AG04449 (cell line): Measurements from ENCODE around the gene MORN4.

Experiments used
- CTCF ChIA-PET: fragments of 350-600 bp; formaldehyde crosslinking; extraction: SDS; loops from one replicate; lab custom pipeline; 2021; ENCODE audit warnings: antibody characterized with exemption; lab: Yijun Ruan, JAX
- POLR2A ChIA-PET: fragments of 400-600, 350-600 bp; formaldehyde crosslinking; extraction: SDS; loops from one replicate; lab custom pipeline; 2020; ENCODE audit warnings: antibody characterized with exemption, inconsistent platforms; lab: Yijun Ruan, JAX
- DNase-seq: peaks from one replicate; pipeline ENCODE4 v3.0.0-alpha.2; 2010; ENCODE audit warnings: low read depth, low spot score
- H3K4me3 ChIP-seq: 2 replicates; pipeline ENCODE4 v1.5.1; 2011; ENCODE audit warnings: low read depth, mild to moderate bottlenecking, control low read depth, low read length
- CTCF ChIP-seq: IDR thresholded peaks from one replicate; pipeline ENCODE4 v1.5.1; 2011; ENCODE audit warnings: mild to moderate bottlenecking, moderate library complexity, low read length, control low read depth, inconsistent platforms; ENCODE audit not compliant: insufficient read depth; ENCODE audit errors: missing control alignments

MORN4 gene

GRCh38 chr10:97570789-97571471, 62.4 kb downstream of the MORN4 start:
- no peak for TF ChIP-seq CTCF

GRCh38 chr10:97570146-97570788, 63.0 kb downstream of the MORN4 start:
- POLR2A ChIA-PET, result no interaction called here
- CTCF ChIA-PET, result interaction anchor here (1.2 to 12.7 kb wide), 9 partner anchors 11 to 166 kb away, joined by 3 to 199 read pairs (median 32); partner anchors contain the start of genes C10orf62, HOGA1 and ZFYVE27
- DNase-seq, result no peak
- no peak for TF ChIP-seq CTCF
- no peak overlapping the region for H3K4me3 ChIP-seq

More at GRCh38 chr10:97570789-97571471, 62.4 kb downstream of the MORN4 start:
- CTCF ChIA-PET, result interaction anchor here (1.3 to 12.7 kb wide), 13 partner anchors 11 to 165 kb away, joined by 3 to 199 read pairs (median 21); partner anchors contain the start of genes C10orf62, HOGA1 and ZFYVE27
- no peak overlapping the region for H3K4me3 ChIP-seq
- no peak for DNase-seq
- POLR2A ChIA-PET, result interaction anchor here (0.5 kb wide), 1 partner anchor 116 kb away, joined by 3 read pairs; the partner anchor contains the start of gene AVPI1

- POLR2A ChIA-PET, result no interaction called here
- DNase-seq, result no peak
- CTCF ChIA-PET, result interaction anchor here (0.8 to 12.7 kb wide), 5 partner anchors 8 to 45 kb away, joined by 3 to 199 read pairs (median 4); no protein-coding TSS in a partner anchor
- no peak overlapping the region for H3K4me3 ChIP-seq
- TF ChIP-seq CTCF, result no peak
These were observed 65.4 kb downstream of the MORN4 start for GRCh38 chr10:97567891-97568290.

- H3K4me3 ChIP-seq, result no peak overlapping the region
- CTCF ChIA-PET, result interaction anchor here (11.6 to 12.7 kb wide), 2 partner anchors 14 to 47 kb away, joined by 157 to 199 read pairs; no protein-coding TSS in a partner anchor
- no peak for DNase-seq
- no peak for TF ChIP-seq CTCF
- POLR2A ChIA-PET, result no interaction called here
These were observed 66.8 kb downstream of the MORN4 start for GRCh38 chr10:97566336-97566996.

- no peak for TF ChIP-seq CTCF
- DNase-seq, result no peak
- POLR2A ChIA-PET, result no interaction called here
- CTCF ChIA-PET, result interaction anchor here (12.7 kb wide), 1 partner anchor 12 kb away, joined by 157 read pairs; no protein-coding TSS in a partner anchor
- H3K4me3 ChIP-seq, result no peak overlapping the region
These were observed 68.5 kb downstream of the MORN4 start for GRCh38 chr10:97564776-97565175.
